HCT116 (cell line): ENCODE data around the gene SESN1.

Source experiments
- CEBPB ChIP-seq: IDR thresholded peaks from 2 replicates; pipeline ENCODE4 v1.6.1; 2012; ENCODE audit warnings: low read depth
- CTCF ChIP-seq, 3 experiments: fragments of 200-600 bp in 1 of 3; sonication (generic) in 1 of 3; IDR thresholded peaks in 2 of 3; conservative IDR thresholded peaks in 1 of 3; 2 replicates each; pipeline ENCODE4 v1.5.1; 2012 to 2017; ENCODE audit warnings: low read depth in 2 of 3, low read length in 2 of 3, antibody characterized with exemption in 1 of 3, borderline replicate concordance in 1 of 3, control low read depth in 1 of 3, mild to moderate bottlenecking in 1 of 3, mixed read lengths in 1 of 3, mixed run types in 1 of 3, moderate library complexity in 1 of 3; ENCODE audit not compliant: insufficient read depth in 1 of 3
- EZH2 ChIP-seq: fragments of 200-600 bp; sonication (generic); IDR thresholded peaks from 2 replicates; pipeline ENCODE4 v1.6.1; 2017; ENCODE audit warnings: antibody characterized with exemption, mixed run types
- JUND ChIP-seq: IDR thresholded peaks from 2 replicates; pipeline ENCODE4 v1.6.1; 2012
- POLR2A ChIP-seq: IDR thresholded peaks from 2 replicates; pipeline ENCODE4 v1.7.0; 2011; ENCODE audit warnings: borderline replicate concordance; ENCODE audit not compliant: insufficient read depth, insufficient read length; ENCODE audit errors: extremely low read depth
- POLR2AphosphoS5 ChIP-seq: IDR thresholded peaks from 2 replicates; pipeline ENCODE4 v1.6.1; 2011; ENCODE audit warnings: mild to moderate bottlenecking, low read depth, low read length, moderate library complexity
- SIN3A ChIP-seq: IDR thresholded peaks from 2 replicates; pipeline ENCODE4 v1.6.1; 2012; ENCODE audit warnings: low read depth
- TCF7L2 ChIP-seq: IDR thresholded peaks from 2 replicates; pipeline ENCODE4 v1.7.0; 2011; ENCODE audit warnings: borderline replicate concordance, inconsistent platforms; ENCODE audit not compliant: insufficient read depth, insufficient read length; ENCODE audit errors: extremely low read depth
- ZNF274 ChIP-seq: fragments of 200-500 bp; sonication (Bioruptor generic); IDR thresholded peaks from 2 replicates; pipeline ENCODE4 v1.6.1; 2014; ENCODE audit warnings: mild to moderate bottlenecking, low read depth, low read length, inconsistent platforms

- TF ChIP-seq JUND (no peak), CEBPB (no peak), CTCF (IDR thresholded peaks at IDR 0.05 in 2 of 3, conservative IDR thresholded peaks at IDR 0.05 in 1 of 3; ENCODE audit: borderline replicate concordance in 1 of 3, insufficient read depth in 1 of 3, low read depth in 2 of 3, low read length in 2 of 3) (no peak), ZNF274 (no peak), POLR2A (no peak), POLR2AphosphoS5 (no peak), TCF7L2 (no peak), SIN3A (no peak), EZH2 (no peak)
These were observed 149.7 kb downstream of the SESN1 start for GRCh38 chr6:108944707-108945680.
